HepG2 (cell line): ENCODE measurements around the gene MSI2. TPM values are rescaled to one million over a fixed set of nuclear protein-coding genes. Genes with fewer than 3 reads are reported as not detected.

Experiments used
- ARID2 ChIP-seq: sonication (generic); formaldehyde crosslinking; IDR thresholded peaks from 2 replicates; pipeline ENCODE4 v1.8.1; 2022; ENCODE audit warnings: mild to moderate bottlenecking, missing genetic modification reagents, borderline replicate concordance
- ARID3A ChIP-seq: IDR thresholded peaks from 2 replicates; pipeline ENCODE4 v1.6.1; 2012; ENCODE audit warnings: low read depth, low read length, improper control_type of control experiment
- ARNTL ChIP-seq: sonication (generic); formaldehyde crosslinking; IDR thresholded peaks from 2 replicates; pipeline ENCODE4 v1.4.0; 2020; ENCODE audit warnings: mild to moderate bottlenecking, missing genetic modification reagents
- CC2D1A ChIP-seq: sonication (generic); formaldehyde crosslinking; IDR thresholded peaks from 2 replicates; pipeline ENCODE4 v1.8.1; 2023; ENCODE audit warnings: mild to moderate bottlenecking, missing genetic modification reagents
- DNMT3B ChIP-seq: conservative IDR thresholded peaks from 2 replicates; pipeline ENCODE4 v1.6.1; 2016; ENCODE audit warnings: missing biosample characterization, control low read depth
- FOXA1 ChIP-seq, 2 experiments: fragments of 450-650 bp in 1 of 2; sonication (generic) in 1 of 2; formaldehyde crosslinking in 1 of 2; IDR thresholded peaks; 2 replicates each; pipeline versions ENCODE4 v1.4.0 to v1.6.1; 2016 to 2020; ENCODE audit warnings: missing genetic modification reagents in 1 of 2
- GLMP ChIP-seq: sonication (generic); formaldehyde crosslinking; IDR thresholded peaks from 2 replicates; pipeline ENCODE4 v1.9.0; 2021; ENCODE audit warnings: missing genetic modification reagents, mild to moderate bottlenecking, borderline replicate concordance
- HNRNPL ChIP-seq: fragments of 200-400 bp; formaldehyde crosslinking; IDR thresholded peaks from 2 replicates; pipeline ENCODE4 v1.6.1; 2017; ENCODE audit warnings: mild to moderate bottlenecking, low read depth, low read length
- HOXA7 ChIP-seq: sonication (generic); formaldehyde crosslinking; IDR thresholded peaks from 2 replicates; pipeline ENCODE4 v1.8.1; 2022; ENCODE audit warnings: mild to moderate bottlenecking, missing genetic modification reagents, moderate library complexity
- KDM4B ChIP-seq: sonication (generic); formaldehyde crosslinking; IDR thresholded peaks from 2 replicates; pipeline ENCODE4 v1.4.0; 2020; ENCODE audit warnings: missing genetic modification reagents
- MBD4 ChIP-seq: IDR thresholded peaks from 2 replicates; pipeline ENCODE4 v1.6.1; 2012; ENCODE audit warnings: low read length, inconsistent platforms, borderline replicate concordance
- MLLT10 ChIP-seq: sonication (generic); formaldehyde crosslinking; IDR thresholded peaks from 2 replicates; pipeline ENCODE4 v1.4.0; 2020; ENCODE audit warnings: missing genetic modification reagents
- NFKBIZ ChIP-seq: IDR thresholded peaks from 2 replicates; pipeline ENCODE4 v1.6.1; 2018; ENCODE audit warnings: missing genetic modification reagents, missing compliant biosample characterization
- PAWR ChIP-seq: sonication (generic); formaldehyde crosslinking; IDR thresholded peaks from 2 replicates; pipeline ENCODE4 v1.4.0; 2020; ENCODE audit warnings: missing genetic modification reagents, mild to moderate bottlenecking, borderline replicate concordance
- PHF20 ChIP-seq: sonication (generic); formaldehyde crosslinking; IDR thresholded peaks from 2 replicates; pipeline ENCODE4 v1.5.0; 2020; ENCODE audit warnings: mild to moderate bottlenecking, missing genetic modification reagents
- YEATS2 ChIP-seq: sonication (generic); formaldehyde crosslinking; IDR thresholded peaks from 2 replicates; pipeline ENCODE4 v1.4.0; 2020; ENCODE audit warnings: missing genetic modification reagents, borderline replicate concordance
- ZNF10 ChIP-seq: sonication (generic); formaldehyde crosslinking; IDR thresholded peaks from 2 replicates; pipeline ENCODE4 v1.4.0; 2020; ENCODE audit warnings: mild to moderate bottlenecking, low read depth, missing genetic modification reagents, borderline replicate concordance
- ZNF180 ChIP-seq: sonication (generic); formaldehyde crosslinking; IDR thresholded peaks from 2 replicates; pipeline ENCODE4 v1.4.0; 2020; ENCODE audit warnings: low read depth, missing genetic modification reagents, borderline replicate concordance
- ZNF256 ChIP-seq: sonication (generic); formaldehyde crosslinking; conservative IDR thresholded peaks from 2 replicates; pipeline ENCODE4 v1.4.0; 2020; ENCODE audit warnings: missing genetic modification reagents
- ZNF326 ChIP-seq: sonication (generic); formaldehyde crosslinking; IDR thresholded peaks from 2 replicates; pipeline ENCODE4 v1.4.0; 2020; ENCODE audit warnings: missing genetic modification reagents, borderline replicate concordance
- ZNF530 ChIP-seq: sonication (generic); formaldehyde crosslinking; IDR thresholded peaks from 2 replicates; pipeline ENCODE4 v1.5.0; 2020; ENCODE audit warnings: low read depth, mild to moderate bottlenecking, missing genetic modification reagents
- ZNF580 ChIP-seq: IDR thresholded peaks from 2 replicates; pipeline ENCODE4 v1.6.1; 2016; ENCODE audit warnings: low read depth, borderline replicate concordance
- ZNF687 ChIP-seq: sonication (generic); formaldehyde crosslinking; IDR thresholded peaks from 2 replicates; pipeline ENCODE4 v1.5.1; 2020; ENCODE audit warnings: mild to moderate bottlenecking, missing genetic modification reagents, moderate library complexity
- ZNF782 ChIP-seq: sonication (generic); formaldehyde crosslinking; IDR thresholded peaks from 2 replicates; pipeline ENCODE4 v1.4.0; 2020; ENCODE audit warnings: missing genetic modification reagents, mild to moderate bottlenecking, borderline replicate concordance
- ZNF83 ChIP-seq: sonication (generic); formaldehyde crosslinking; IDR thresholded peaks from 2 replicates; pipeline ENCODE4 v1.4.0; 2020; ENCODE audit warnings: missing genetic modification reagents, mild to moderate bottlenecking, borderline replicate concordance
- ZSCAN31 ChIP-seq: sonication (generic); formaldehyde crosslinking; IDR thresholded peaks from 2 replicates; pipeline ENCODE4 v1.5.0; 2020; ENCODE audit warnings: low read depth, mild to moderate bottlenecking, missing genetic modification reagents
- polyA plus RNA-seq, 8 experiments: library from polyadenylated mRNA; depleted of rRNA in 3 of 8; stranded (reverse) in 7 of 8; unstranded in 1 of 8; fragments of >200 nt; fragmentation: Illumina TruSeq in 4 of 8; extraction: Trizol in 4 of 8; gene quantifications; 2 replicates each; pipeline versions ENCODE4 v1.2.1 to v1.2.3, GENCODE V29; 2011 to 2016; ENCODE audit warnings: low read depth in 4 of 8, missing spikeins in 1 of 8, mixed read lengths in 1 of 8; ENCODE audit not compliant: insufficient read depth in 1 of 8
- total RNA-seq, 5 experiments: library from RNA; depleted of rRNA; stranded (reverse); fragments of >200 nt; fragmentation: Illumina TruSeq; extraction: Trizol; gene quantifications; 2 replicates each; pipeline ENCODE4 v1.2.3, GENCODE V29; 2016; ENCODE audit warnings: low read depth in 1 of 5

Gene MSI2
- total and polyA plus RNA-seq, 2 of the 13 experiments (the other 11 are each of a cell fraction or from before 2014, with no cell fraction given) = 77.5 to 78.4 TPM

- no peak for TF ChIP-seq ARNTL (CRISPR knock-in tag)
- TF ChIP-seq ARID3A = peak; percentile 21; the same call in 1 of the 2 replicates
- TF ChIP-seq ZNF180 (CRISPR knock-in tag) = no peak
- no peak for TF ChIP-seq ZNF687 (CRISPR knock-in tag)
- no peak for TF ChIP-seq MLLT10 (CRISPR knock-in tag)
- no peak for TF ChIP-seq FOXA1 (IDR thresholded peaks at IDR 0.05)
- peak; percentile 77 for TF ChIP-seq FOXA1 (CRISPR knock-in tag; IDR thresholded peaks at IDR 0.05)
- TF ChIP-seq KDM4B (CRISPR knock-in tag) = no peak
- TF ChIP-seq MBD4 = no peak
- TF ChIP-seq ZNF83 (CRISPR knock-in tag) = no peak
- no peak for TF ChIP-seq GLMP (CRISPR knock-in tag)
- no peak for TF ChIP-seq CC2D1A (CRISPR knock-in tag)
- no peak for TF ChIP-seq ZSCAN31 (CRISPR knock-in tag)
- TF ChIP-seq DNMT3B = no peak
- no peak for TF ChIP-seq YEATS2 (CRISPR knock-in tag)
- no peak for TF ChIP-seq PAWR (CRISPR knock-in tag)
- TF ChIP-seq ZNF10 (CRISPR knock-in tag) = no peak
- TF ChIP-seq ZNF326 (CRISPR knock-in tag) = no peak
- no peak for TF ChIP-seq HOXA7 (CRISPR knock-in tag)
- TF ChIP-seq ZNF782 = no peak
- TF ChIP-seq ZNF530 = no peak
- peak; percentile 50; the same call in 1 of the 2 replicates for TF ChIP-seq NFKBIZ (CRISPR knock-in tag)
- no peak for TF ChIP-seq ZNF256 (CRISPR knock-in tag)
- no peak for TF ChIP-seq PHF20 (CRISPR knock-in tag)
- no peak for TF ChIP-seq HNRNPL
- TF ChIP-seq ARID2 (CRISPR knock-in tag) = no peak
- no peak for TF ChIP-seq ZNF580 (CRISPR knock-in tag)
Measured at GRCh38 chr17:57372156-57372555, 115.8 kb downstream of the MSI2 start (continued).
